Measurements from ENCODE around the gene PGM2. TPM values are rescaled to one million over a fixed set of nuclear protein-coding genes. Genes with fewer than 3 reads are reported as not detected.

PGM2 gene
- polyA plus RNA-seq, 3 donors = 33.3 to 37.6 (median 37.1) TPM

DNA sequence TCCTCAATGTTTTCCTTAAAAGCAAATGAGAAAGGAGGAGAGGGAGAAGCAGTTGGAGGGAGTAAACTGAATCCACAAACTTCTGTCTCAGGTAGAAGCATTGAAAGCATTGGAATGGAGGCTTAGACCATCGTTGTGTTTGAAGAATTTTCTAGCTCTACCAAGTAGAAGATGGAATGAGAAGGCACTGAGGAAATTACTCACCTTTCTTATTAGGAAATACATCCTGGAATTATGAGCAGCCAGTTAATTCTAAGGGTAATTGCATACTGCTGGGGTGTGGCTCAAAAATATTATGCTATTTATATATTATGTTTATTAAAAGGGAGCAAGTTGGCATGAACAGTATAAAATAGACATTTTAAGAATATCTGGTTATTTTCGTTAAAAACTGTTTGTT lies 12.9 kb downstream of the PGM2 start:
- no peak for DNase-seq (ENCODE audit: extremely low read depth in 1 of 11, low read depth in 9 of 11, low spot score in 4 of 11)

DNA sequence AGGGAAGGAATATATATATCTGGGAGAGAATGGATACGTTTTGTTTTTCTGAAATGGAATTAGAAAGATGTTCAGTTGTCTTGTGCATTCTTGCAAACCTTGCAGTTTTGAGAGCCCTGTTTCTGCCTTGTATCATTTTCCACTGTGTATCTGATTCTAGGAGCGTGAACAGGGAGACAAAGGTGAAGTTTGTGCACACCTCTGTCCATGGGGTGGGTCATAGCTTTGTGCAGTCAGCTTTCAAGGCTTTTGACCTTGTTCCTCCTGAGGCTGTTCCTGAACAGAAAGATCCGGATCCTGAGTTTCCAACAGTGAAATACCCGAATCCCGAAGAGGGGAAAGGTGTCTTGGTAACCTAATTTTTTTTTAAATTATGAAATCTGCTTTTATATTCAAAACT lies 17.7 kb downstream of the PGM2 start:
- no peak for DNase-seq (ENCODE audit: extremely low read depth in 1 of 11, low read depth in 9 of 11, low spot score in 4 of 11)

DNA sequence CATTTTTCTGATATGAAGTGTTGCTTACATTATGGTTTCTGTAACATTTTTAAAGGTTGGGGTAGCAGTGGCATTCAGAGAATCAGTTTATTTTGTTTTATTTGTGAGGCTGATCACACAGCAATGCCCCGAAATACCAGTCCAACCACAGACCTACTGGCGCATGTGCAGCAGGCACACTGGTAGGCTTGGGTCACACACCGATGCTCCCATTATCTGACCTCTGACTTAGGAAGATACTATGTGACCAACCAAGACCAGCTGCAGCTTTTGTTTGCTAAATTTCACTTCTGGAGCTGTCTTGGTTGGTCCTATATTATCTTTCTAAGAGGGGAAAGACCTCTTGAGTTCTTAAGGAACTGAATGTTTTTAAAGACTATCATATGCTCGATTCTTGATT lies 18.7 kb downstream of the PGM2 start:
- DNase-seq (ENCODE audit: extremely low read depth in 1 of 11, low read depth in 9 of 11, low spot score in 4 of 11) = no peak

DNA sequence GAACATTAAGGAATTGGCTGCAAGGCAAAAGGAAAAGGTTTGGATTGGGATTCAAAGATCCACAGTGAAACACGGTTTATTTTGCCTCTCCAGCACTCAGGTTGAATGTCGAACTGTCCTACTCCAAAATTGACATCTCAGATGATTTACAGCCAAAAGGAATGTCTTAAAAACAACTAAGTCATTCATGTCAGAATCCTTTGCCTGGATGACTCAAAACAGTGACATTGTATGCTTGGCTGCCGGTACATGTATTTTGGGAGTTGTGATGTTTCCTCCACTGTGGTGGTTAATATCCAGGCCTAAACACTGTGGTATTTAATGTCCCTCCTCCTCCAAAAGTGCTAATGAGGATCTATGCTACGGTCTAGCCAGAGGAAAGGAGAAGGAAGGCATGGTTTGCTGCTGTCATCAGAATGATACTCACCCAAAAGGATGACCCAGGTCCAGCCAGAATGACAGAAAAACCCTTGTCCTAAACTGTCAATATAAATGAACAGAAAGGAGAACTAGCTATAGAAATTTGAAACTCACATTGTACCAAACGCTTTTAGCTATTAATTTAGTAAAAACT lies 20.9 kb downstream of the PGM2 start:
- no peak for DNase-seq (ENCODE audit: extremely low read depth in 1 of 11, low read depth in 9 of 11, low spot score in 4 of 11)

DNA sequence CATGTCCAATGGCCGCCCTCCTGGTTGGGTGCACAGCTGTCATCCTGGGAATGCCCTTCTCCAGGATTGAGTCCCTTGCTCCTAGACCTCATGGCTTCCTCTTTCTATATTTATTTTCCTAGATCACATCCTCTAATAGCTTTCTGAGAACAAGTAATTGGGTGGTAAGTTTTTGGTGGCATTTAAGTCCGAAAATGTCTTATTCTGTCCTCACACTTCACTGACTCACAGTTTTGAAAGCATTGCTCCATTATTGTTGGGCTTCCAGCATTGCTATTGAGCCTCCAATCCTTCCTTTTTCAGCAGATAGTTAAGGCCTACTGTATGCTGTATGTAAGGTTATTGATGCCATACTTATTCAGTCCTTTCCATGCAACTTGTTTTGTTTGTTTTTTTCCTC lies 25.9 kb downstream of the PGM2 start:
- no peak for DNase-seq (ENCODE audit: extremely low read depth in 1 of 11, low read depth in 9 of 11, low spot score in 4 of 11)

DNA sequence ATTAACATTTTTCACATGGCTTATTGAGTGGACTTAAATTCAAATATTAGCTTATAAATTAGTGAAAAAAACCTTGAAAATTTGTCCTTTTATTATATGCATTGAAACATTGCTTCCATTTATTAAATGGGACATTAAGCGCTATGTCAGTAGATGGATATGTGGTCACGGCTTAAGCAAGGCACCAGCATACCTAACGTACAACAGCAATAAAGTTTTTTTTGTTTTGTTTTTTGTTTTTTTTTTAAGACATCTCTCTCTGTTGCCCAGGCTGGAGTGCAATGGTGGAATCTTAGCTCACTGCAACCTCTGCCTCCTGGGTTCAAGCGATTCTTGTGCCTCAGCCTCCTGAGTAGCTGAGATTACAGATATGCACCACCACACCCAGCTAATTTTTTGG lies 31.6 kb downstream of the PGM2 start:
- DNase-seq (ENCODE audit: extremely low read depth in 1 of 11, low read depth in 9 of 11, low spot score in 4 of 11) = no peak

DNA sequence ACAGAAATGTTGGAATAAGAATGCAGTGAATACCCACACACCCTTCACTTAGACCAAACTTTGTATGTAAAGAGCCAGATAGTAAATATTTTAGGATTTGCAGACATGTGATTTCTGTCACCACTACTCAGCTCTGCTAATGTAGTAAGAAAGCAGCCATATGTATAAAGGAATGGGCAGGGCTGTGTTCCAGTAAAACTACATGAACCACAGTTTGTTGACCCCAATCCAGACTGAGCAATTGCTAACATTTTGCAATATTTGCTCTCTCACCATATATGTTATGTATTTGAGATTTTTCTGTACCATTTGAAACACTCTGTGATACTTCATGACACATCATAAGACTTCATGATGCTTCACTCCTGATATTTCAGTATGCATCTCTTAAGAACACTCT lies 32.4 kb downstream of the PGM2 start:
- no peak for DNase-seq (ENCODE audit: extremely low read depth in 1 of 11, low read depth in 9 of 11, low spot score in 4 of 11)

DNA sequence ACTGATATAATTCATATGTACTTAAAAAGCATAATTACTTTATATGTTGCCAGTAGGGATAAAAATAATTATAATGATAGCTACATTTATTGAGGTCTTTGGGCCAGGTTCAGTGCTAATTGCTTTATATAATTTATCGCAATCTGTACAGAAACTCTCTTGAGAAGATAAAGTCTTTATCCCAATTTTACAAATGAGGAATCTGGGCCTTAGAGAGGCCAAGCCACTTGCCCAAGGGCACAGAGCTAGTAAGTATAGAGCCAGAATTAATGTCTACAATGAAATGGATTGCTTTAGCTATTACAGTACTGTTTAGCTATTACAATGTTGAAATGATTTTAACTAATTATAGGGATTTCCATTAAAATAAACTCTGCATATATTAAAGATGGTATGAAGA lies 33.8 kb downstream of the PGM2 start:
- DNase-seq (ENCODE audit: extremely low read depth in 1 of 11, low read depth in 9 of 11, low spot score in 4 of 11) = no peak

DNA sequence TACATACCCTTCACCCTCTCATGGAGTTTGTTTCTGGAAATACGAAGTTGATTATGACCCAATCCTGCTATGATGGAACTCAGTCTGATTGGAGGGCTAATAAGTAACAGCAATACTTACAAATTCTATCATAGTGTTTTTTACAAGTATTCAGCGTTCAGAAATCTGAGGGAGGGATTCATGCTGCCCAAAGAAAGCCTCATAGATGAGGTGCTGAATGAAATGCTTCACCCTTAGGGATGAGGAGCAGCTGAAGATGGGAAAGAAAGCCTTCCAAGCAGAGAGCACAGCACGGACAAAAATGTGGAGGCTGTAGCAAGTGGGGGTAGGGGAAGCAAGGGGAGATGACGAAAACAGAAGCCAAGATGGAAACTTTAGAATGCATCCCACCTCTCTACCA lies 36.5 kb downstream of the PGM2 start:
- no peak for DNase-seq (ENCODE audit: extremely low read depth in 1 of 11, low read depth in 9 of 11, low spot score in 4 of 11)

DNA sequence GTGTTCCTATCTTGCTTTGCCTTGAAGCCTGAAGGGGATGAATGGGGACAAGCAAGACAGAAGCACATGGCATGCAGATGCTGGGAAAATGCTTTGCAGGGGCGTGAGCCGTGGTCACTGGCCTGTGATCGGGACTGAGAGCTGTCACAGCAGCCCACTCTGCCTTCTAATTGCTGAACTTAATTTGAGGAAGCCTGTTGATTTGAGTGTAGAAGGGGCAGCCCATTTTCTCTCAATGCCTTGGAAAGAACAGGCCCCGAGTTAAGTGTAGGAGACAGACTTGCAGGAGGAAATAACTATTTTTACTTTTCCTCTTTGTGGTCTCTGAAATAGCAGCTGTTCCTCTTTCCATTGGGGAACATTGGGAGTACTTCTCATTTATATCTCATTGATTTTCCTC lies 38.3 kb downstream of the PGM2 start:
- no peak for DNase-seq (ENCODE audit: extremely low read depth in 1 of 11, low read depth in 9 of 11, low spot score in 4 of 11)

DNA sequence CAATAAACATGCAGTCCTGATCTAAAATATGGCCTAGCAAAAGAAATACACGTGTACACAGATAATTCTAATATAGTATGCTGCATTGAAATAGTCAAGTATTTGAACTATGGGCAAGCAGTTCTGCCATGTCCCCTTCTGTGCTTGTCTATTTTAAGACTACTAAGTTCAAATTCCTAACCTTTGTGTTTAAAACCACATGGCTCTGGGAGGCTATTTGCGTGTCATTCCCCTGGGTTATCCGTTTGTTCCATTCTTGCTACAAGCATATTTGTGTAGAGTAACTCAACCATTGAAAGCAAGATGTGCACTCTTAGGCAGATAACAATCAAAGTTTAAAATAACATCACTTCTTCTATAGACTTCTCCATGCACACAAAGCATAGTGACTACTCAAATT lies 39.0 kb downstream of the PGM2 start:
- no peak for DNase-seq (ENCODE audit: extremely low read depth in 1 of 11, low read depth in 9 of 11, low spot score in 4 of 11)

DNA sequence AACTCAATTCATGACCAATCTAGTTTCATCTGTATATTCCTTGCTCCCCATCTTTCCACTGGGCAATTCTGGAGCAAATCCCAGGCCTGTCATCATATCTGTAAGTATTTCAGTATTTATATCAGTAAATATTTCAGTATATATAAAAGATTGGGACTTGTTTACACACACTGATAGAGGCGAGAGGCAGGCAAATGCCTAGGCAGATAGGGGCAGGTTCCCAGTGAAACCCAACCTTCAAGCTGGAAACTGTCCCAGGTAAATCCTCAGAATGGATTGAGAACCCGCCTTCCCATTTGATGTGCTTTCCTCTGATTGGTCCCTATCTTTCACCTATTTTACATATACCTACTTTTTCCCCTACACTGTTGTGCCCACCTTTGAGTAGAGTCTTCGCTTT lies 40.6 kb downstream of the PGM2 start:
- DNase-seq (ENCODE audit: extremely low read depth in 1 of 11, low read depth in 9 of 11, low spot score in 4 of 11) = no peak

DNA sequence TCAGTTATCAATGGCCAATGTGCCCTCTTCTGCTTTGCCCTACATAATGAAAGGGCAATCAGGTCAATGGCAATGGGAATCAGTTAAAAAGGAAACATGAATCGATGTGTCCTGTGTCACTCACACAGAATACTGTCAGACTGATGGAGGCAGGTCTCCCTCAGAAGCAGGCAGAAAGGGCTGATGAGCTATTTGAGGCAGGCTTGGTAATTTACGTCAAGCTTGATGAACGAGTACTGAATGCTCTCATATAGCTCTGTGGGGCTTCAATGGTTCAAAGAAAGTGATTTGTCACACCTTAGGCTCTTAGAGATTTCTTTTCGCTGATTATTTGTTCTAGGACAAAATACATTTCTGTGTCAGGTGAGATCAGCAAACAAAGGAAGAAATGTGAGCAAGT lies 41.8 kb downstream of the PGM2 start:
- no peak for DNase-seq (ENCODE audit: extremely low read depth in 1 of 11, low read depth in 9 of 11, low spot score in 4 of 11)

DNA sequence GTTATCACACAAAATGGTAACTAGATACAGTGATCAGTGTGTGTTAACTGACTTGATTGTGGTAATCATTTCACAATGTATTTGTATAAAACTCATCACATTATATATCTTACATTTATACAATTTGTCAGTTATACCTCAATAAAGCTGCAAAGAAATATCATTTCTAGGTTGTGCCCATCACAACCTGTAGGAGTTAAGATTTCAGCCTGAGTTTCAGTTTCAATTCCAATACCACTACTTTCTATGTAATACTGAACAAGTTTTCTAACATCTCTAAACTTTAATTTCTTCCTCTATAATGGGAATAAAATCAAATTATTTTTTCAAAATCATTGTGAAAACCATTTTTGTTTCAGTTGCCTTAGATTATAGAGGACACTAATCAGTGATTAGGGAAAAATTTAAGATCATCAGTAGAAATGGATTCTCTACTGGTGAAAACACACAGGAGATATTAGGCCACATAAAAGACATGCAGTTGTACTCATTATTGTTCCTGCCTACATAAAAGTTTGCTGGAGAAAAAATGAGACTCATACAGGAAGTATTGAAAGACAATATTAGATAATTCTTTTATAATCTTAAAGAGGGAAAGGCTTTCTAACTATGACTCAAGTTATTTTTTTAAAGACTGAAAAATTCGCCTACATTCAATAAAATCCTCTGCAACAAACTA lies 46.0 kb downstream of the PGM2 start:
- no peak for DNase-seq (ENCODE audit: extremely low read depth in 1 of 11, low read depth in 9 of 11, low spot score in 4 of 11)

DNA sequence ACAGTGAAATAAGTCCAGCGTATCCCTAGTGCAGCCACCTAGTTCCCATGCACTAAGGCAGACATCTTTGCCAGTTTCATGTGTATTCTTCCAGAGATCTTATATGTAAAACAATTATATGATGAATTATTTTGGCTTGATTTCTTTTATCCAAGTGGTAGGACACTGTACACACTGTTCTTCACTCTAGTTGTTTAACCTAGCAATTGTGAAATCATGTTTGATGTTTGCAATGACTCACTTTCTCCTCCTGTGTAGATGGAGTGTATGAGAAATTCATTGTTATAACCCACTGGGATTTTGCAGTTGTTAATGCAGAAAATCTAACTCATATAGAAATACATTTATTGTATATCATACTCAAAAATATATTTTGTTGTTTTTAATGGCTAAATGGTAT lies 46.9 kb downstream of the PGM2 start:
- no peak for DNase-seq (ENCODE audit: extremely low read depth in 1 of 11, low read depth in 9 of 11, low spot score in 4 of 11)

DNA sequence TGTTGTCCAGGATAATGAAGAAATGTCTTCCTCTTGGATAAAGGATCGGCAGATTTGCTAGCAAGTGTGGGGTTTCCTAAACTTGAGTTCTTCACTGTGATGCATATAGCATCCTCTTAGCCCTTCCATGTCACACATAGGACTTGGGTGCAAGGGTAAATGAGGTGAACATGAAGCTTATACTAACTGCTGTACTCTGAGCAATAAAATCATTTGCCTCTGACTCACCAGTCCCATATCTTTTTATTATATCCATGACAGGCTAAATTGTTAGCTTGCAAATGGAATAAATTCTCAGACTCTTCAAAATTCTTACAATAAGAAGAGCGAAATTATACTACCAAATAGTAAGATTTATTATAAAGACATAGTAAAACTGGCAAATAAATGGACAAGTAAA lies 49.7 kb downstream of the PGM2 start:
- no peak for DNase-seq (ENCODE audit: extremely low read depth in 1 of 11, low read depth in 9 of 11, low spot score in 4 of 11)

DNA sequence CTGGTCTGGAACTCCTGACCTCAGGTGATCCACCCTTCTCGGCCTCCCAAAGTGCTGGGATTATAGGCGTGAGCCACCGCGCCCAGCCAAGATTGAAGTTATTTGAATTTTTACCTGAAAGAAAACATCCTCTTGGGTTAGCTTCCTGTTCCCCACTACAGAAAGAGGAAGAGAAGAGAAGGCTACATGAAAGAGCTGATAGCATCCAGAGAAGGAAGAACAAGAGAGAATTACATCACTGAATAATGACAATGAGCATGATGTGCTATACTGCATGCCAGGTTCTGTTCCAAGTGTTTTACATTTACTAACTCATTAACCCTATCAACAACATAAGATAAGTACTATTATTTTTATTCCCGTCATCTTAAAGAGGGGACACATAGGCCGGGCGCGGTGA lies 52.9 kb downstream of the PGM2 start:
- DNase-seq (ENCODE audit: extremely low read depth in 1 of 11, low read depth in 9 of 11, low spot score in 4 of 11) = no peak

DNA sequence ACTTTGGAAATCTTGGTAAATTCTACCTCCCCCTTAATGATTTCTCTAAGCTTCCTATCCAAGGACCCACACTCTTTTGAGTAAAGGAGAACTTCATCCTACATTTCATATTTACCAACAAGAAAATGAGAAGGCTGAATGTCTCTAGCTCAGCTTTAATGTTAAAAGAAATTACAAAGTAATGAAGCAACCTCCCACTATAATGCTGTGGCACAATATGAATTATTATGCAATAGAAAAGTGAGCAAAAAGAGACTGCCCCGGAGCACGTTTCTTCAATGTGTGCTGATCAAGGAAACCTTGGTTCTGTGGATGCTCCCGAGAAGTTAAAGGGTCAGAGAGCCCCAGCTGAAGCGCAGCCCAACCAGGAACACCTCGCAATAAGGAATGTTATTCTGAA lies 55.3 kb downstream of the PGM2 start:
- DNase-seq (ENCODE audit: extremely low read depth in 1 of 11, low read depth in 9 of 11, low spot score in 4 of 11) = no peak

DNA sequence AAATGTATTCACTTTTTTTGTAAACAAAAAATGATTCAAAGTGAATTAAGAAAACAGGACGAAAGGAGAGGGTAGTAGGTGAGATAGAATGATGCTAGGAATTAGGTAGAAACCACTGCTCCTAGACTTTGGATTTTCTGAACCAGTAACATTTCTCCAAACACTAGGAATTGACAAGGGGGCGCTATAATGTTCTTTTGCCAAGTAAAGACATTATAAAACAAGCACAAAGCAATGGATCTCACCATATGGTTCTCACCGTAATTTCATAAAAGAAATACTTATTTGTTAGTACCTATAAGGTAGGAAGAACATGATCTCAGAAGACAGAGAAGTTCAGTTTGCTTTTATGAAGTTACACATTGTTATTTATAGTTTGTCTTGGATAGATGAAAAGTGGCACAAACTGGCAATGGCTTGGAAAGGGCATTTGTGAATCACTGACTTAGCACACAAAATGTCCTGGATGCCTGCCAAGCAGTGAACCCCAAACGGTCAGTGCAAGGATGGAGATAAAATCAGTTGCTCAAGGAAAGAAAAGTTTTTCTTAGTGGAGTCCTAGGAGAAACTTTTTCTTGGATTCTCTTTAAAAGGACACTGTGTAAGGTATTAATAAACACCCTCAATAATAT lies 56.3 kb downstream of the PGM2 start:
- DNase-seq (ENCODE audit: extremely low read depth in 1 of 11, low read depth in 9 of 11, low spot score in 4 of 11) = no peak

DNA sequence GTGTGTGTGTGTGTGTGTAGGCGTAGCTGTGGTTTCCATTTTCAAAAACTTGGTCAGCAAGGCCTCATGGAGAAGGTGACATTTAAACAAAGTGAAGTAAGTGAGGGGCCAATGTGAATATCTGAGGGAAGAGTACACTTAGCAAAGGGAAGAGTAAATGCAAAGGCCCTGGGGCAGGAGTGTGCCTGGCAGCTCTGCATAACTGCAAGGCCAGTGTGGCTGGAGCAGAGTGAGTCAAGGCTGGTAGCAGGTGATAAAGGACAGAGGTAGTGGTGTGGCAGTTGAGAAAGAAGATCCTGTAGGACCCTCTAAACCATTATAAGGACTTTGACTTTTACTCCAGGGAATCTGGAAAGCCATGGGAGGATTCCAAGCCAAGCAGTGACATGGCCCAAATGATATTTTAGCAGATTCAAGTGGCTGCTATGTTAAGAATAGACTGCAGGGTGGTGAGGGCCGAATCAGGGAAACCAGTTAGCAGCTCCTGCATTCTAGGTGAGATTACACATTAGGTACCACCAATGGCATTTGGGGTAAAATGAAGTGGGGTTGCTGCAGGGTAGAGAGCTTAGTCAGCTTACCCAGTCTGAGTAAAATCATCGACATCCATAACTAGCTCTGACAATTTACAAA lies 58.5 kb downstream of the PGM2 start:
- no peak for DNase-seq (ENCODE audit: extremely low read depth in 1 of 11, low read depth in 9 of 11, low spot score in 4 of 11)

DNA sequence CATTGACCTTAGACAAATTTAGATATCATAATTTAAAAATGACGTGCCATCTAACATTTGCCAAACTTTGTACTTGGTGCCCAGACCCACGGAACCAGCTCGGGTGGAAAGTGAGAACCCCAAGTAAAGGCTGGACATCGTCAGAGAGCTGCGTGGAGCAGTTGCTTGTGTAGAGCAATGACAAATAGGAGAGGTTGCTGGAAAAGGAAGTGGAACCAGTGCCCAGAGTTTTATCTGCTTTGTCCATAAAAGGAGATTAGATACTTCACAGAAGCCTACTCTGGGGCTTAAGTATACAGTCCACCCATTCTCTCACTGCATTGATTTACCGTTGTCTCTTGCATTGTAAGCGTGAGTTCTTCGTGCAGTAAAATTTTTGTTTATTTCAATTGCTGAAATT lies 59.0 kb downstream of the PGM2 start:
- DNase-seq (ENCODE audit: extremely low read depth in 1 of 11, low read depth in 9 of 11, low spot score in 4 of 11) = no peak
